A673 (cell line): ENCODE data around the gene MRPL28.

Source experiments
- CTCF ChIP-seq: fragments of 300-800, 200-600 bp; sonication (generic); conservative IDR thresholded peaks from 2 replicates; pipeline ENCODE4 v1.5.1; 2017; ENCODE audit warnings: low read depth, mild to moderate bottlenecking, antibody characterized with exemption, low read length, moderate library complexity, mixed read lengths
- EZH2 ChIP-seq: fragments of 200-600 bp; sonication (generic); IDR thresholded peaks from 2 replicates; pipeline ENCODE4 v1.6.1; 2017; ENCODE audit warnings: borderline replicate concordance, low read depth, mild to moderate bottlenecking, mixed read lengths, antibody characterized with exemption, low read length; ENCODE audit not compliant: poor library complexity, severe bottlenecking

GRCh38 chr16:363110-363765 lies 7.1 kb downstream of the MRPL28 start:
- no peak for TF ChIP-seq CTCF
- TF ChIP-seq EZH2: no peak
